GM12874 (cell line): ENCODE data around the gene ZNF438.

Experiments used
- CTCF ChIP-seq: IDR thresholded peaks from 2 replicates; pipeline ENCODE4 v1.5.1; 2011; ENCODE audit warnings: low read depth, mild to moderate bottlenecking, control low read depth, low read length, moderate library complexity; ENCODE audit not compliant: insufficient read depth

ZNF438 gene

GRCh38 chr10:30829901-30830300, 201.8 kb downstream of the ZNF438 start:
- TF ChIP-seq CTCF: no peak

GRCh38 chr10:30828680-30829079, 203.0 kb downstream of the ZNF438 start:
- no peak for TF ChIP-seq CTCF

GRCh38 chr10:30828164-30828563, 203.5 kb downstream of the ZNF438 start:
- TF ChIP-seq CTCF: no peak

GRCh38 chr10:30827531-30828120, 204.0 kb downstream of the ZNF438 start:
- TF ChIP-seq CTCF: no peak

GRCh38 chr10:30826679-30827078, 205.0 kb downstream of the ZNF438 start:
- no peak for TF ChIP-seq CTCF

GRCh38 chr10:30825495-30825894, 206.2 kb downstream of the ZNF438 start:
- TF ChIP-seq CTCF: no peak

GRCh38 chr10:30825022-30825421, 206.6 kb downstream of the ZNF438 start:
- no peak for TF ChIP-seq CTCF
